GM18511 (cell line): ENCODE results near the gene KCNQ1.

Experiments
- ATAC-seq: cut with Tn5 transposase; IDR thresholded peaks from one replicate; pipeline ENCODE4 v1.9.1; 2021; ENCODE audit warnings: mild to moderate bottlenecking, moderate library complexity; ENCODE audit not compliant: unreplicated experiment

The KCNQ1 gene

DNA sequence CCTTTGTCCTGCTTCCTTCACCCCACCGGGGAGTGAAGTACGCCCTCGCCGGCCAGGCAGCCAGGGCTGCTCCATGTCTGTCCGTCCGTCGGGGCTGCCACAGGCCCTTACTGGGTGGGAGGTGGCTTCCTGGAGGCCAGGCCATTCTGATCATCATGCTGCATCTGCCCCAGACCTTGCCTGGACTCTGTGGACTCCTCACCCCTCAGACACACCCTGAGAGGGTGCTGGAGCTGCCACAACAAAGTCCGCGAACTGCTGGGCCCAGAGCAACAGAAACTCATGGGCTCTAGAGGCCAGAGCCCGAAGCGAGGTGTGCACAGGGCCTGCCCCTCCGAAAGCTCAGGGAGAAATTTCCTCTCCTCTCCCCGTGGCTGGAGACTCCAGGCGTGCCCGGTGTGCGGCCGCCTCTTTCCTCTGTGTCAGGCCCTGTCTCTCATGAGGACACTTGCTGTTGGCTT lies 130.8 kb downstream of the KCNQ1 start:
- no peak for ATAC-seq

- no peak for ATAC-seq
These were observed 131.3 kb downstream of the KCNQ1 start for GRCh38 chr11:2576111-2576510.

DNA sequence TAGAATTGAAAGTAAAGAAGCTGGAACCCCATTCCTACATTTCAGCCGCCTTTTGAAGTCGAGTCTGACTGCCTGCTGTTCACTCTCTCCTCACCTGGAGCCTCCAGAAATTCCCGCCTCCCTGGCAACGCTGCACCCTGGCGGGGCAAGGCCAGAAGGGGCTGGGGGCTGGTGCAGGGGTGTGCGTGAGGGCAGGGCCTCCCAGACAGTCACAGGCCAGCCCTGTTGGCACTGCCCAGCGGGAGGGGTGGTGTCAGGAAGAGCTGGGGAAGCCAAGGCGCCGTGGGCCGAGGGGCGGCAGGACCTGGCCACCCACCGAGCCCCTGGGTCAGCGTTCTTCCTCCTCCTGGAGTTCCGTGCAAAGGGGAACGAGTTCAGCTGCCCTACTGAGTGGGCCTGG lies 131.7 kb downstream of the KCNQ1 start:
- no peak for ATAC-seq

GRCh38 chr11:2577031-2577990 lies 132.5 kb downstream of the KCNQ1 start:
- ATAC-seq: no peak

- ATAC-seq: no peak
These were observed 133.5 kb downstream of the KCNQ1 start for GRCh38 chr11:2577991-2578928.

DNA sequence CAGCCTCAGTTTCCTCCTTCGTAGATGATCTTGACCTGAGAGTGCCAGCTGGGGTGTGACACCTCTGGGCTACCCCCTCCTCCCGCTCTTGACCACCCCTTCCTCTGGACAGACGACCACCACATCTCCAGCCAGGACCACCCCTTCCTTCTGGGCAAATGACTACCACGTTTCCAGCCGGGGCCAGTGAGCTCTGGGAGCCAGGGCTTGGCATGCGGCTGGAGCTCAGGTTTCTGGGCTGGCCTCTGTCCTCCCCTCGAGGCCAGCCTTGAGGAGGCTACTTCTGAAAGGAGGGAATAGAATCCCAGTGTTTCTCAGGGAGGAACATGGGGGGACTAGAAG lies 134.1 kb downstream of the KCNQ1 start:
- no peak for ATAC-seq

DNA sequence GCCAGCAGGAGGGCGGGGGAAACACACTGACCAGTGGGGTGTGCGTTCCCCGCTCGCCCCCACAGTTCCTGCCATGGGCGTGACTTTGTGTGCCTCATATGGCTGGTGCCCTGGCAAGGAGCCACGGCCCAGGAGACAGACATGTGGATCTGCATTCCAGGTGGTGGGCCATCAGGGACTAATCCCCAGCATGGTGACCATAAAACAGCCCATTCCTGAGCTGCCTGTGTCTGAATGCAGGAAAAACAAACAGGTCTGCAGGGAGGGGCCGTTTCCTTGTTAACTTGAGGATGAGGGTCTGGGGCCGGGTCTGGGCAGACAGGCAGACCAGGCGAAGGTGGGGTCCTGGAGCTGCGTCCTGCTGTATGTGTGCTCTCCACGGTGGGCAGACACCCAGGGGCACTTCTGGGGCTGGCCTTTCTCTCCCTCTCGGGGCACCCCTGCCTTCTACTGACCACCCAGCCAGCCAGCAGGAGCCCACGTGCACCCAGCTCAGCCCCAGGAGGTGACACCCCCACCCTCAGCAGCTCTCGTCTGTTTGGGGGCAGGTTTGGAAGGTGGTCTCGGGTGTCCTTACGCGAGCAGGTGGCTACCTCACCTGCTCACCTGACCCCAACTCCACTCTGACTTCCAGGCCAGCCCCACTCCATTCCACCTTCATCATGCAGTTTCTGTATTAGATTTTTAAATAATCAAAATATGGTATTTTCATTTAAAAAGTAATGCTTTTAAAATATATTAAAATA lies 134.7 kb downstream of the KCNQ1 start:
- ATAC-seq: no peak

DNA sequence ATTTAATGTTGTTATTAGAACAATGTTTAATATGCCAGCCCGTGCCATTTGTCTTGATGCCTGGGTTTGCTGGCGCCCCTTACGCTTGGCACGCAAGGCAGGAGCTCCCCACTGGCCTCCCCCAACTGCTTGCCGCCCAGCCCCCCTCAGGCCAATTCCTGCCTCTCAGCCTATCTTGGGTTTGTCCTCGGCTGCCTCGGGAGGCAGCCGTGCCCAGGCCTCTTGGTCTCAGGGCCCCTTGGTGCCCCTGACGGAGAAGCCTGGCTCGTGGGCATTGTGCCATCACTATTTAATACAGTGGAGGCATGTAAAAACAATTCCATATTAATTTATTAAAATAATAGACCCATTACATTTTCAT lies 135.2 kb downstream of the KCNQ1 start:
- no peak for ATAC-seq

GRCh38 chr11:2580571-2581001 lies 135.8 kb downstream of the KCNQ1 start:
- ATAC-seq: no peak

DNA sequence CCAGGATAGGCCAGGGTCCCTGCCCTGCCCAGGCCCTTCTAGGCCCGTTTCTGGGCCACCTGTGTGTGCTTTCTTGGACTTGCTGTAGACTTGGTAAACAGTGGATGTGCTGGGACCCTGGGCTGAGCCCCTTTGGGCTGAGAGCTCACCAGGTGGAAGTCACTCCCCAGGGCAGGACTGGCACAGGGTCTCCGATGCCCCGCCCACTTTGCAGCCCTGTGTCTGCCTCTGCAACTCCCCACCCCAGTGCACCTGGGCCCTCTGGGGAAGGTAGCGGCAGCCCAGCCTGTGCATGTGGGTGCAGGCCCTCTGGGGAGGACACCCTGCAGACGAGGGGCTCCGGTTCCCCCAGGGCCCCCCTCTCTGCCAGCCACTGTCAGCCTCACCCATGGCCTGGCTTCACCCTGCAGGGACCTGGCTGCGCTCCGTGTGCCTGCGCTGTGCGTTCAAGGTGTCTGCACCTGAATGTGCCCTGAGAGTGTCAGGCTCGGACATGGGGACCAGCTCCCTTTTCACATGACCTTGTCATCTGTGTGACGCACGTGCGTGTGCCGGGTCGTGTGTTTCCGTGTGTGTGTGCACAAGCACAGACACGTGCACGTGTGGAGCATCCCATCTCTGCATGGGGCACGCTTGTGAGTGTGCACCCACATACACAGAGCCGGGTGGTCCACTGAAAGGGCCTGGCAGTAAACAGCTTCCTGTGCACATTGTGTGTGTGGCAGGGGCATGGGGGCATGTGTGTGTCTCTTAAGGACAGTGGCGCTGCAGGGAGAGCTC lies 136.5 kb downstream of the KCNQ1 start:
- no peak for ATAC-seq

GRCh38 chr11:2581931-2582350 lies 137.1 kb downstream of the KCNQ1 start:
- no peak for ATAC-seq

- no peak for ATAC-seq
These were observed 137.6 kb downstream of the KCNQ1 start for GRCh38 chr11:2582351-2582945.

DNA sequence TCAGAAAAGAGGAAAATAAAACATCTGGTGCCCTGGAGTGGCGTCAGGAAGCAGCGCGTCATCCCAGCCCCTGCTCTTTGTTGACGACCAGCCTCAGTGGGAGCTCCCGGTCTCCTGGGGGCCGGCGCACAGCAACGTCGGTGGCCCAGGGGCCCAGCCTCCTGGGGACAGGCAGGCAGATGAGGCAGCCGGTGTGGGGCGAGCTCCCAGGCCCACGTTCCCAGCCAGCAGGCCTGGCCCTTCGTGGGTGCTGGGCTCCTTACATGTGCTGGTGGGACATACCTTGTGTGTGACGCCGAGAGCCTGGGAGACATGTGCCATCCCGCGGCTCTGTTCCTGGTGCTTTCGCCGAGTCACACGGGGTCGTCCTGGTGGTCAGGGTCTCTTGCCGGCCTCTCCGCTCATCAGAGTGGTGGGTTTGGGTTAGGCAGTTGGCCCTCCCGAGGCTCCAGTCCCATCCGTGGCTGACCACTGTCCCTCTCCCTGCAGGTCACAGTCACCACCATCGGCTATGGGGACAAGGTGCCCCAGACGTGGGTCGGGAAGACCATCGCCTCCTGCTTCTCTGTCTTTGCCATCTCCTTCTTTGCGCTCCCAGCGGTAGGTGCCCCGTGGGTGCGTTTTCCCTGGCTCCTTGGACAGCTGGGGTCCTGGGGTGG lies 138.3 kb downstream of the KCNQ1 start:
- no peak for ATAC-seq

- ATAC-seq: no peak
These were observed 138.8 kb downstream of the KCNQ1 start for GRCh38 chr11:2583605-2583958.

- ATAC-seq: no peak
These were observed 139.6 kb downstream of the KCNQ1 start for GRCh38 chr11:2584434-2584811.

DNA sequence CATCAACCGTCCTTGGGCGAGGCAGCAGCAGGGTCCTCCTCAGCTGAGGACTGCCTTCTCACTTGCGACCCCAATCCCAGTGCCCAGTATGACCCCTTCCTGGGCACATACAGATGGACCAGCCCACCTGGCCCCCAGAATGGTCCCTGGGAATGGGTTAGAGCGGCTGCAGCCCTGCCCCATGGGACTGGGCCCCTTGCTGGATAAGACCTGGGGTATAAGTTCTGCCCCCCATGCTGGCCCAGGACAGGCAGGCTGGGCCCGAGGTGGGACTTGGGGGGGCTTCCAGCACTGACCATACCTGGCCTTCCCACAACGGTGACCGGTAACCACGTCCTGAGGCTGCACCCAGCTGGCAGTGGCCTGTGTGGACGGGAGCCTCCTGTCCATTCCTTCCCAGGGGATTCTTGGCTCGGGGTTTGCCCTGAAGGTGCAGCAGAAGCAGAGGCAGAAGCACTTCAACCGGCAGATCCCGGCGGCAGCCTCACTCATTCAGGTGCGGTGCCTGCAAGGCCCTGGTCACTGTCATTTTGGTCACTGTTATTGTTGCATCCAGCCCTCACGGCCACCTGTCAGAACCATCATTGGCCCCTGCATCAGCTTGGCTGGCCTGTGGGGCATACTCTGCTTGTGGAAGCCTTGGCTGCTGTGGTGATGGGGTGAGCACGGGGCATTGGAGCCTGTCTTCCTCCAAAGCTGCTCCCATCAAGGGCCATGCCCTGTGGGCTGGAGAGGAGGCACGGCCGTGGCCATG lies 140.2 kb downstream of the KCNQ1 start:
- no peak for ATAC-seq

DNA sequence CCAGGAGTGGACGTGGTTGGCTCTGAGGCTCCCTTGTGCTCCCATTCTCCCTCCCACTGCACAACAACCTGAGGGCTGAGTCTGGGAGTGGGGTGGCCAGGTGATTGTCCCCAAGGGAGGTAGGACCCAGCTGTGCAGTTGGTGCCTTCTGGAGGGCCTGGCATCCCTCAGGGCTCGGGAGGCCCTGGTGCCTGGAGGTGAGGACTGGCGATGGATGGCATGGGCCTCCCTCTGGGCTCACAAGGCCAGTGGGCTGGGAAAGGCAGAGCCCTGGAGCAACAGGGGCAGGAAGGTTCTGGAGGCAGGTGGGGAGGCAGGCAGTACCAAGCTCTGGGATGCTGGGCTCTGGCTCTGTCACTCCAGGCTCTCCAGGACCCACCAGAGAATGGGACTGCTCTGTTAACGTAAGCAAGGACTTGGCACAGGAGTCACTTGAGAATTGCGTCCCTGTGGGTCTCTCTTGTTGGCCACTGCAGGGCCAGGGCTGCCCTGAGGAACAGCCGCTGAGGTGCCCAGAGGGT lies 140.8 kb downstream of the KCNQ1 start:
- no peak for ATAC-seq

DNA sequence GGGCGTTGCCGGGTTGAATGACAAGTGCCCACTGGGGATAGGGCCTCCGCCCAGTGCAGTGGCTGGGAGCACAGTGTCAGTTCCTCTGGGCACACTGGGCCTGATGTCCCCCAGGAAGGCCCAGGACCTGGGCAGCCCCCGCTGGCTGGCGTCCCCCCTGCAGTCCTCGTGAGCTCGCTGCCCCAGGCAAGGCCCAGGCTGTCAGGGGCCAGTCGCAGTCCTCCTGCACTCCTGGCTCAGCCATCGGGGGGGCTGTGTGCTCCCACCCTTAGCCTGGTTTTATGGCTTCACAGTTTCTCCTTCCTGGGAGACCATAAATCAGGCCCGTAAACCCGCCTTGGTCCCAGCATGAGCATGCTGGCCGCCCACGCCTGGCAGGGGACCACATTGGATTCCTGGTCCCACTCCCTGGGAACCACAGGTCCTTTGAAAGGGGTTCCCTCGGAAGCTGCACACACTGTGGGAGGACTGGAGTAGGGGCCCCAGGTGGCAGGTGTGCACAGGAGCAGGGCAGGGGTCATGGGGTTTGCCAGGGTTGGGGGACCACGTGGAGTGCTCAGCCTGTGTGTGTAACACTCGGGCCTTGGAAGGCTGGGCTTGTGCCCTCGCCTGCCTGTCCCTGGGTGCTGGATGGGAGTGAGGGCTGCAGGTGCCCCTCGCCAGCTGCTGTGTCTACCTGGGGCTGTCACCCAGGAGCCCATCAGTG lies 141.4 kb downstream of the KCNQ1 start:
- ATAC-seq: no peak
